ENCODE results near the gene PPP1CA.
"Not testable (repeated sequence)": the region's sequence is repeated elsewhere in the genome, so short reads cannot be mapped to it uniquely, and the experiment has no call there.

PPP1CA gene

DNA sequence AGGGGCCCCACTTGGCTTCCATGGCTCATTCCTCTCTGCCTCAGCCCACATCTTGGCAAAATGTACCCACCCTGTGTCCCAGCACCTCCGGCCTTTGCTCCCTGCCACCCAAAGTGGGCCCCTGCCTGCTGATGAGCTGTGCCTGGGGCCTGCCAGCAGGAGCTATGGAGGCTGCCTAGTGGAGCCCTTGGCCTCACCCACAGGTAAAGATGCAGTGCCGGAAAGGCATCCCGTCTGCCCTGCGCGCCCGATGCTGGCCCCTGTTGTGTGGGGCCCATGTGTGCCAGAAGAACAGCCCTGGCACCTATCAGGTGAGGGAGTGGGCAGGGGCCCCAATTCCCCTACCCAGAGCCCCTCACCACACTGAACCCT lies 3.5 kb upstream of the PPP1CA start:
- no peak overlapping the region for H3K9ac ChIP-seq
- no peak overlapping the region for H3K4me3 ChIP-seq (IDR thresholded peaks at IDR 0.05; ENCODE audit: insufficient read depth, low read depth, low read length)

DNA sequence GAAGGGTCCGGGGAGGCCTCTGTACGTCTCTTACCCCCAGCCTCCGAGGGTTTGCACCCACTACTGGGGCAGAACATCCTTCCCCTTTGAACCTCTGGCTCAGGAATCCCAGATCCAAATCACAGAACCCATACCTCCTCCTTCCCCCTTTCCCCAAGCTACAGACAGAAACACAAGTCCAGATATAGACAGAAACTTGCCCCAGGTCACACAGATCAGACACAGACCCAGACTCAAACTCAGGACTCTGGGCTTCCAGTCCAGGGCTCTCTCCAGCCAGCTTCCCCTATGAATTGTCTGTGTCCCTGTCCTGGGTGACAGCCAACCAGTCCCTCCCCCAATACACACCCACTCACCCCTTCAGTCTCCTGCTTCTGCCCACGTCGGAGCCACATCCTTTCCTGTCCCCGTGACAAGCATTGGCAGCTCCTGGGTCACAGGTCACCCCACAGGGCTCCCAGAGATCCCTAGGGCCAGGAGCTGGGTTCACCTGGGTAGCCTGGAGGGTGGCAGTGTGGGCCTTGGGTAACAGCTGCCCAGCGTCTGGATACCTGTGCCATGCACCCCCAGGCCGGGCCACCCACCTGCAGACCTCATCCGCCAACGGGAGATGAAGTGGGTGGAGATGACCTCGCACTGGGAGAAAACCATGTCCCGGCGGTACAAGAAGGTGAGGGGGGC lies 3.0 kb upstream of the PPP1CA start:
- H3K4me2 ChIP-seq = no peak overlapping the region
- no peak overlapping the region for H3K9ac ChIP-seq
- H3K27ac ChIP-seq = no peak overlapping the region
- no peaks in the 10 kb centered on the region for H3K36me3 ChIP-seq (ENCODE audit: insufficient read depth)
- no peak overlapping the region for H2AFZ ChIP-seq (ENCODE audit: low read depth)
- H3K4me3 ChIP-seq (IDR thresholded peaks at IDR 0.05; ENCODE audit: insufficient read depth, low read depth, low read length) = no peak overlapping the region
- peaks cover 13% of the 10 kb centered on the region for H3K79me2 ChIP-seq (ENCODE audit: insufficient read depth, low read depth)
- H3K4me1 ChIP-seq (ENCODE audit: low read depth, poor library complexity, severe bottlenecking) = peaks cover 7% of the 10 kb centered on the region
- H4K20me1 ChIP-seq (ENCODE audit: insufficient read depth) = no peaks in the 10 kb centered on the region
- TF ChIP-seq, protein P1, sequence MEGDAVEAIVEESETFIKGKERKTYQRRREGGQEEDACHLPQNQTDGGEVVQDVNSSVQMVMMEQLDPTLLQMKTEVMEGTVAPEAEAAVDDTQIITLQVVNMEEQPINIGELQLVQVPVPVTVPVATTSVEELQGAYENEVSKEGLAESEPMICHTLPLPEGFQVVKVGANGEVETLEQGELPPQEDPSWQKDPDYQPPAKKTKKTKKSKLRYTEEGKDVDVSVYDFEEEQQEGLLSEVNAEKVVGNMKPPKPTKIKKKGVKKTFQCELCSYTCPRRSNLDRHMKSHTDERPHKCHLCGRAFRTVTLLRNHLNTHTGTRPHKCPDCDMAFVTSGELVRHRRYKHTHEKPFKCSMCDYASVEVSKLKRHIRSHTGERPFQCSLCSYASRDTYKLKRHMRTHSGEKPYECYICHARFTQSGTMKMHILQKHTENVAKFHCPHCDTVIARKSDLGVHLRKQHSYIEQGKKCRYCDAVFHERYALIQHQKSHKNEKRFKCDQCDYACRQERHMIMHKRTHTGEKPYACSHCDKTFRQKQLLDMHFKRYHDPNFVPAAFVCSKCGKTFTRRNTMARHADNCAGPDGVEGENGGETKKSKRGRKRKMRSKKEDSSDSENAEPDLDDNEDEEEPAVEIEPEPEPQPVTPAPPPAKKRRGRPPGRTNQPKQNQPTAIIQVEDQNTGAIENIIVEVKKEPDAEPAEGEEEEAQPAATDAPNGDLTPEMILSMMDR (conservative IDR thresholded peaks at IDR 0.05; ENCODE audit: low read depth, low read length) = no peak
- no peaks in the 10 kb centered on the region for H3K27me3 ChIP-seq (ENCODE audit: insufficient read depth, low read depth)

More for the DNA sequence above, 3.5 kb upstream of the PPP1CA start:
- peaks cover 7% of the 10 kb centered on the region for H3K4me1 ChIP-seq (ENCODE audit: low read depth, poor library complexity, severe bottlenecking)
- H3K36me3 ChIP-seq (ENCODE audit: insufficient read depth) = no peaks in the 10 kb centered on the region
- peaks cover 13% of the 10 kb centered on the region for H3K79me2 ChIP-seq (ENCODE audit: insufficient read depth, low read depth)
- H3K27ac ChIP-seq = no peak overlapping the region
- TF ChIP-seq, protein P1 (conservative IDR thresholded peaks at IDR 0.05; ENCODE audit: low read depth, low read length) = no peak
- H4K20me1 ChIP-seq (ENCODE audit: insufficient read depth) = no peaks in the 10 kb centered on the region
- H3K27me3 ChIP-seq (ENCODE audit: insufficient read depth, low read depth) = no peaks in the 10 kb centered on the region
- H2AFZ ChIP-seq (ENCODE audit: low read depth) = no peak overlapping the region
- H3K4me2 ChIP-seq = no peak overlapping the region

DNA sequence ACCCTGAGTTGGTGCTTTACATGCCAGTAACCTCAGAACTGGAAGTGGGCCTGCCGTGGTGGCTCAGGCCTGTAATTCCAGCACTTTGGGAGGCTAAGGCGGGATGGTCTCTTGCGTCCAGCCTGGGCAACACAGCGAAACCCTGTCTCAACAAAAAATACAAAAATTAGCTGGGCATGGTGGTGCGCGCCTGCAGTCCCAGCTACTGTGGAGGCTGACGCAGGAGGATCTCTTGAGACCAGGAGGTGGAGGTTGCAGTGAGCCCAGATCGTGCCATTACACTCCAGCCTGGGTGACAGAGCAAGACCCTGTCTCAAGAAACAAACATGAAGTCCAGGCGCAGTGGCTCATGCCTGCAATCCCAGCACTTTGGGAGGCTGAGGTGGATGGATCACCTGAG lies 1.4 kb upstream of the PPP1CA start:
- not testable (repeated sequence) for H2AFZ ChIP-seq (ENCODE audit: low read depth); H3K9ac ChIP-seq; H3K4me1 ChIP-seq (ENCODE audit: low read depth, poor library complexity, severe bottlenecking); H3K27ac ChIP-seq; H3K4me3 ChIP-seq (IDR thresholded peaks at IDR 0.05; ENCODE audit: insufficient read depth, low read depth, low read length); H3K27me3 ChIP-seq (ENCODE audit: insufficient read depth, low read depth); H3K36me3 ChIP-seq (ENCODE audit: insufficient read depth); H3K4me2 ChIP-seq; H4K20me1 ChIP-seq (ENCODE audit: insufficient read depth)
- peaks cover 13% of the 10 kb centered on the region for H3K79me2 ChIP-seq (ENCODE audit: insufficient read depth, low read depth)

DNA sequence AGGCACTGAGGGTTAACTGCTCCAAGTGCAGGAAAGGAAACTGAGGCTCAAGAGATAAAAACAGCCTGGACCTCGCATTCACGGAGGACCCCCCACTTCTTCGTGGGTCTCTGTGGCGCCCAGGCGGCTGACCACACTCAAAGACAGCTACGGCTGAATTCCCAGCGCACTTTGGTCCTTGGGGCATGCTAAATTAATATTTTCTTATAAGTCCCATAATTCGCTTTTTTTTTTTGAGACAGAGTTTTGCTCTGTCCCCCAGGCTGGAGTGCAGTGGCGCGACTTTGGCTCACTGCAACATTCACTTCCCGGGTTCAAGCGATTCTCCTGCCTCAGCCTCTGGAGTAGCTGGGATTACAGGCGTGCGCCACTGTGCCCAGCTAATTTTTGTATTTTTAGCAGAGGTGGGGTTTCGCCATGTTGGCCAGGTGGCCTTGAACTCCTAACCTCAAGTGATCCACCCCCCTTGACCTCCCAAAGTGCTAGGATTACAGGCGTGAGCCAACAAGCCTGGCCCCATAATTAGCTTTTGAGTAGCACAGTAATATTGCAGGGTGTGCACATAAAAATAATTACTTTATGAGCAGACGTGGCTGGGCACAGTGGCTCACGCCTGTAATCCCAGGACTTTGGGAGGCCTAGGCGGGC lies 658 bp upstream of the PPP1CA start:
- Histone ChIP-seq H3K79me2 (ENCODE audit: insufficient read depth, low read depth) (peaks cover 13% of the 10 kb centered on the region), H3K9ac (peak overlapping the region; percentile 63; the same call in 1 of the 2 replicates), H3K27ac (peak overlapping the region; percentile 62; the same call in 1 of the 2 replicates), H3K4me2 (peak overlapping the region; percentile 99), H2AFZ (ENCODE audit: low read depth) (peak overlapping the region; percentile 90)
- not testable (repeated sequence) for H3K4me3 ChIP-seq (IDR thresholded peaks at IDR 0.05; ENCODE audit: insufficient read depth, low read depth, low read length); H3K27me3 ChIP-seq (ENCODE audit: insufficient read depth, low read depth); H4K20me1 ChIP-seq (ENCODE audit: insufficient read depth); H3K4me1 ChIP-seq (ENCODE audit: low read depth, poor library complexity, severe bottlenecking); H3K36me3 ChIP-seq (ENCODE audit: insufficient read depth)

- Histone ChIP-seq H3K4me3 (IDR thresholded peaks at IDR 0.05; ENCODE audit: insufficient read depth, low read depth, low read length) (no peak overlapping the region), H3K27me3 (ENCODE audit: insufficient read depth, low read depth) (no peaks in the 10 kb centered on the region), H3K27ac (no peak overlapping the region; the same call in 1 of the 2 replicates), H3K79me2 (ENCODE audit: insufficient read depth, low read depth) (peaks cover 13% of the 10 kb centered on the region), H4K20me1 (ENCODE audit: insufficient read depth) (no peaks in the 10 kb centered on the region), H3K9ac (peak overlapping the region; percentile 67; the same call in 1 of the 2 replicates), H3K4me1 (ENCODE audit: low read depth, poor library complexity, severe bottlenecking) (peaks cover 7% of the 10 kb centered on the region), H2AFZ (ENCODE audit: low read depth) (peak overlapping the region; percentile 66; the same call in 1 of the 2 replicates), H3K4me2 (peak overlapping the region; percentile 82; the same call in 1 of the 2 replicates), H3K36me3 (ENCODE audit: insufficient read depth) (no peaks in the 10 kb centered on the region)
- TF ChIP-seq, protein P1 (conservative IDR thresholded peaks at IDR 0.05; ENCODE audit: low read depth, low read length) = no peak
Observed at GRCh38 chr11:67400942-67401494, 640 bp downstream of the PPP1CA start.
